Gastroesophageal sphincter (tissue), 4 donors: ENCODE measurements around the gene ARTN. TPM values are rescaled to one million over a fixed set of nuclear protein-coding genes. Genes with fewer than 3 reads are reported as not detected.

Experiments
- ATAC-seq: fragments of 150-250 bp; one replicate; pipeline ENCODE4 v1.9.1; 2016; ENCODE audit warnings: mild to moderate bottlenecking, moderate library complexity
- H3K27ac ChIP-seq, 4 donors: fragments of 200-600 bp; sonication (generic) in 3 of 4; 1 replicate in 3 of 4; 2 replicates in 1 of 4; pipeline ENCODE4 v1.5.1; 2016 to 2019
- H3K27me3 ChIP-seq: fragments of 200-600 bp; sonication (generic); one replicate; pipeline ENCODE4 v1.5.1; 2019
- H3K36me3 ChIP-seq, 2 donors: fragments of 200-600 bp; sonication (generic); one replicate each; pipeline ENCODE4 v1.5.1; 2019; ENCODE audit warnings: control low read depth in 1 of 2
- H3K4me1 ChIP-seq, 3 donors: fragments of 200-600 bp; sonication (generic); 1 replicate in 2 of 3; 2 replicates in 1 of 3; pipeline ENCODE4 v1.5.1; 2016 to 2019; ENCODE audit warnings: control low read depth in 2 of 3
- H3K4me3 ChIP-seq, 2 donors: fragments of 200-600 bp; sonication (generic); one replicate each; pipeline ENCODE4 v1.5.1; 2019; ENCODE audit warnings: mild to moderate bottlenecking in 1 of 2, moderate library complexity in 1 of 2
- H3K9me3 ChIP-seq, 3 donors: fragments of 200-600 bp; sonication (generic); one replicate each; pipeline ENCODE4 v1.5.1; 2017 to 2019; ENCODE audit warnings: control low read depth in 2 of 3
- EP300 ChIP-seq: sonication (generic); formaldehyde crosslinking; IDR thresholded peaks from one replicate; pipeline ENCODE4 v1.6.1; 2017; ENCODE audit warnings: antibody characterized with exemption, mild to moderate bottlenecking
- POLR2A ChIP-seq, 2 donors: fragments of 450-650 bp; IDR thresholded peaks; one replicate each; pipeline ENCODE4 v1.6.1; 2017; ENCODE audit warnings: antibody characterized with exemption in 2 of 2, mild to moderate bottlenecking in 2 of 2, moderate library complexity in 1 of 2
- POLR2AphosphoS5 ChIP-seq: sonication (generic); formaldehyde crosslinking; IDR thresholded peaks from one replicate; pipeline ENCODE4 v1.6.1; 2017; ENCODE audit warnings: antibody characterized with exemption
- WGBS, 2 donors: methylation state at CpG; one replicate each; pipeline ENCODE4 v1.1.5; 2018; ENCODE audit warnings: low coverage in 1 of 2; 5-methylcytosine and 5-hydroxymethylcytosine counted together
- total RNA-seq, 4 donors: library from RNA; depleted of rRNA; stranded (reverse); fragments of >200 nt; gene quantifications; one replicate each; pipeline ENCODE4 v1.1.0, GENCODE V29; 2016
- TF ChIP-seq, protein P1 (sequence below), 4 experiments: fragments of 200-600 bp in 2 of 4; fragments of 450-650 bp in 2 of 4; sonication (generic) in 1 of 4; IDR thresholded peaks; one replicate each; pipeline ENCODE4 v1.5.1; 2017 to 2019; ENCODE audit warnings: antibody characterized with exemption in 4 of 4, mild to moderate bottlenecking in 2 of 4, moderate library complexity in 2 of 4

ARTN gene
- total RNA-seq, 4 donors from 2014 or later = 0.47 to 0.81 TPM; not detected in 2

GRCh38 chr1:43935711-43936427, 2.3 kb downstream of the ARTN start:
- peak; percentile 5 for ATAC-seq
- H3K4me3 ChIP-seq = peak overlapping the region; percentile 25 to 58
- H3K27ac ChIP-seq = peak overlapping the region in 3 of 4 donors; percentile 15 to 71 (median 63)
- peaks cover 0 to 4% of the 10 kb centered on the region in 2 donors for H3K36me3 ChIP-seq
- 7% methylated on average over 3 of the region's 48 CpGs; no CpG with 5 or more reads in 1 of the 2 donors for WGBS, 2 donors
- H3K9me3 ChIP-seq = no peaks in the 10 kb centered on the region
- H3K4me1 ChIP-seq = peaks cover 0 to 43% (median 20%) of the 10 kb centered on the region in 3 donors
- TF ChIP-seq, protein P1, sequence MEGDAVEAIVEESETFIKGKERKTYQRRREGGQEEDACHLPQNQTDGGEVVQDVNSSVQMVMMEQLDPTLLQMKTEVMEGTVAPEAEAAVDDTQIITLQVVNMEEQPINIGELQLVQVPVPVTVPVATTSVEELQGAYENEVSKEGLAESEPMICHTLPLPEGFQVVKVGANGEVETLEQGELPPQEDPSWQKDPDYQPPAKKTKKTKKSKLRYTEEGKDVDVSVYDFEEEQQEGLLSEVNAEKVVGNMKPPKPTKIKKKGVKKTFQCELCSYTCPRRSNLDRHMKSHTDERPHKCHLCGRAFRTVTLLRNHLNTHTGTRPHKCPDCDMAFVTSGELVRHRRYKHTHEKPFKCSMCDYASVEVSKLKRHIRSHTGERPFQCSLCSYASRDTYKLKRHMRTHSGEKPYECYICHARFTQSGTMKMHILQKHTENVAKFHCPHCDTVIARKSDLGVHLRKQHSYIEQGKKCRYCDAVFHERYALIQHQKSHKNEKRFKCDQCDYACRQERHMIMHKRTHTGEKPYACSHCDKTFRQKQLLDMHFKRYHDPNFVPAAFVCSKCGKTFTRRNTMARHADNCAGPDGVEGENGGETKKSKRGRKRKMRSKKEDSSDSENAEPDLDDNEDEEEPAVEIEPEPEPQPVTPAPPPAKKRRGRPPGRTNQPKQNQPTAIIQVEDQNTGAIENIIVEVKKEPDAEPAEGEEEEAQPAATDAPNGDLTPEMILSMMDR (IDR thresholded peaks at IDR 0.05) = no peak
- no peak for TF ChIP-seq POLR2A (IDR thresholded peaks at IDR 0.05)
- TF ChIP-seq POLR2AphosphoS5 = no peak
- TF ChIP-seq EP300 = no peak
- peaks cover 12% of the 10 kb centered on the region for H3K27me3 ChIP-seq

DNA sequence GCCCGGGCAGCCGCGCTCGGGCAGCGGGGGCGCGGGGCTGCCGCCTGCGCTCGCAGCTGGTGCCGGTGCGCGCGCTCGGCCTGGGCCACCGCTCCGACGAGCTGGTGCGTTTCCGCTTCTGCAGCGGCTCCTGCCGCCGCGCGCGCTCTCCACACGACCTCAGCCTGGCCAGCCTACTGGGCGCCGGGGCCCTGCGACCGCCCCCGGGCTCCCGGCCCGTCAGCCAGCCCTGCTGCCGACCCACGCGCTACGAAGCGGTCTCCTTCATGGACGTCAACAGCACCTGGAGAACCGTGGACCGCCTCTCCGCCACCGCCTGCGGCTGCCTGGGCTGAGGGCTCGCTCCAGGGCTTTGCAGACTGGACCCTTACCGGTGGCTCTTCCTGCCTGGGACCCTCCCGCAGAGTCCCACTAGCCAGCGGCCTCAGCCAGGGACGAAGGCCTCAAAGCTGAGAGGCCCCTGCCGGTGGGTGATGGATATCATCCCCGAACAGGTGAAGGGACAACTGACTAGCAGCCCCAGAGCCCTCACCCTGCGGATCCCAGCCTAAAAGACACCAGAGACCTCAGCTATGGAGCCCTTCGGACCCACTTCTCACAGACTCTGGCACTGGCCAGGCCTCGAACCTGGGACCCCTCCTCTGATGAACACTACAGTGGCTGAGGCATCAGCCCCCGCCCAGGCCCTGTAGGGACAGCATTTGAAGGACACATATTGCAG, 3.0 kb downstream of the ARTN start:
- Histone ChIP-seq H3K4me1 (peaks cover 0 to 43% (median 20%) of the 10 kb centered on the region in 3 donors), H3K36me3 (no peaks in the 10 kb centered on the region), H3K4me3 (peak overlapping the region; percentile 3 to 58), H3K9me3 (no peaks in the 10 kb centered on the region), H3K27me3 (peaks cover 12% of the 10 kb centered on the region), H3K27ac (peak overlapping the region in 3 of 4 donors; percentile 50 to 63 (median 51))
- peak; percentile 60 for ATAC-seq
- 93% methylated on average over 3 of the region's 56 CpGs; no CpG with 5 or more reads in 1 of the 2 donors for WGBS, 2 donors
- TF ChIP-seq POLR2AphosphoS5 (no peak), POLR2A (IDR thresholded peaks at IDR 0.05) (peak in 1 of 2 donors; percentile 8)
- TF ChIP-seq, protein P1 (IDR thresholded peaks at IDR 0.05) = peak in 2 of 4 experiments; percentile 24

DNA sequence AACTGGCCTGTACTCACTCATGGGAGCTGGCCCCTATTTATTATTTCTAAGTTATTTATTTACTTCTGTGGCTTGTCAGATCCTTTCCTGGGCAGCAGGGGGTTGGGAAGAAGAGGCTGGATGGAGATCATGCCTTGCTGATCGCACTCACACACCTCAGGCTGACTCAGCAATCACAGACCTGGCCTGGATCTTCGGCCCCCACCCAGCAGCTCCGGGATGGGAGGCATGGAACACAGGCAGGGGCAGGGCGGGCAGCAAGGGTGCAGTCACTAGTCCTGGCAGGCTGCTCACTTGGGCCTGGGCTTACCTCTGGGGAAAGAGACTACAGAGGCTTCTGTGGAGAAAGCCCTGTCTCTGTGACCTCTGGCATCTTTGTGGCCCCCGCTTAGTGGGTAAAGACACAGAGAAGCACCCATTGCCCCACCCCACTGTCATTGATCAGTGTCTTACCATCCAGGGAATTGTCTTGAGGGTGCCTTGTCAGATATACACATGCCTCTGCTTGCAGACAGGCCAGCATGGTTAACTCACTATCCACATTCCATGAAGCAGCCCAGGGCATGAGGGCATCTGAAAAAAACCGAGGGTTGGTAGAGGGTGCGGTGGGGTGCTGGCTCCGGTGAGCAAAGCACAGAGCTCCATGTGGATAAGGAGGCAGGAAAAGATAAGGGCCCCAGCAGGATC, 3.7 kb downstream of the ARTN start:
- no peak for ATAC-seq
- Histone ChIP-seq H3K36me3 (no peaks in the 10 kb centered on the region), H3K27ac (peak overlapping the region in 1 of 4 donors; percentile 63), H3K4me3 (no peak overlapping the region), H3K9me3 (no peaks in the 10 kb centered on the region), H3K4me1 (peaks cover 0 to 43% (median 20%) of the 10 kb centered on the region in 3 donors), H3K27me3 (peaks cover 12% of the 10 kb centered on the region)
- 90% methylated on average over 3 of the region's 8 CpGs; no CpG with 5 or more reads in 1 of the 2 donors for WGBS, 2 donors
- no peak for TF ChIP-seq POLR2A (IDR thresholded peaks at IDR 0.05)
- TF ChIP-seq, protein P1 (IDR thresholded peaks at IDR 0.05) = no peak
- no peak for TF ChIP-seq POLR2AphosphoS5
- TF ChIP-seq EP300 = no peak

- peaks cover 12% of the 10 kb centered on the region for H3K27me3 ChIP-seq
- H3K36me3 ChIP-seq = no peaks in the 10 kb centered on the region
- no peak overlapping the region for H3K4me3 ChIP-seq
- 82% methylated on average over 4 of the region's 10 CpGs; no CpG with 5 or more reads in 1 of the 2 donors for WGBS, 2 donors
- no peak overlapping the region for H3K27ac ChIP-seq
- peaks cover 0 to 35% (median 16%) of the 10 kb centered on the region in 3 donors for H3K4me1 ChIP-seq
- ATAC-seq = no peak
- H3K9me3 ChIP-seq = no peaks in the 10 kb centered on the region
- no peak for TF ChIP-seq POLR2AphosphoS5
- TF ChIP-seq POLR2A (IDR thresholded peaks at IDR 0.05) = no peak
- TF ChIP-seq, protein P1 (IDR thresholded peaks at IDR 0.05) = no peak
- no peak for TF ChIP-seq EP300
These were observed 4.8 kb downstream of the ARTN start for GRCh38 chr1:43938383-43938782.
